IMR-90 (cell line): Measurements from ENCODE around the gene MAP7D1. TPM values are rescaled to one million over a fixed set of nuclear protein-coding genes. Genes with fewer than 3 reads are reported as not detected.

ENCODE experiments used
- ATAC-seq: fragments of 200-7000 bp; cut with Tn5 transposase; 2 replicates; pipeline ENCODE4 v1.9.1; 2020; ENCODE audit warnings: low read depth, mild to moderate bottlenecking, moderate library complexity
- BruUV-seq: library from RNA; stranded (reverse); fragments of 400-500 nt; replicated peaks from 2 replicates; lab custom pipeline; 2021; lab: Mats Ljungman, UMichigan
- CTCF ChIA-PET: fragments of 300-600 bp; formaldehyde crosslinking; extraction: SDS; loops from one replicate; lab custom pipeline; 2021; ENCODE audit warnings: antibody characterized with exemption; lab: Yijun Ruan, JAX
- POLR2A ChIA-PET: fragments of 300-600 bp; sonication (Branson Sonifier 250); formaldehyde crosslinking; loops from one replicate; lab custom pipeline; 2022; ENCODE audit warnings: antibody characterized with exemption; ENCODE audit not compliant: unreplicated experiment; lab: Charles Lee
- DNase-seq: peaks from one replicate; pipeline ENCODE4 v3.0.0; 2013
- H2AFZ ChIP-seq: replicated peaks from 2 replicates; pipeline ENCODE3; 2013; ENCODE audit warnings: low read length, mild to moderate bottlenecking; ENCODE audit not compliant: poor library complexity
- H2AK5ac ChIP-seq: 2 replicates; pipeline ENCODE4 v1.6.1; 2013; ENCODE audit warnings: low read depth, low read length, inconsistent platforms
- H2AK9ac ChIP-seq: replicated peaks from 2 replicates; pipeline ENCODE3; 2013; ENCODE audit warnings: mild to moderate bottlenecking, low read depth, low read length, moderate library complexity; ENCODE audit not compliant: poor library complexity
- H2BK120ac ChIP-seq: 2 replicates; pipeline ENCODE4 v1.6.1; 2013; ENCODE audit warnings: low read depth, low read length, inconsistent platforms
- H2BK15ac ChIP-seq: 3 replicates; pipeline ENCODE4 v1.6.1; 2013; ENCODE audit warnings: low read depth, low read length, inconsistent platforms
- H2BK20ac ChIP-seq: 2 replicates; pipeline ENCODE4 v1.6.1; 2013; ENCODE audit warnings: low read depth, mild to moderate bottlenecking, inconsistent platforms, low read length, moderate library complexity
- H2BK5ac ChIP-seq: 2 replicates; pipeline ENCODE4 v1.6.1; 2013; ENCODE audit warnings: mild to moderate bottlenecking, low read depth, low read length, inconsistent platforms; ENCODE audit not compliant: poor library complexity, severe bottlenecking
- H3K14ac ChIP-seq: replicated peaks from 2 replicates; pipeline ENCODE4 v1.6.1; 2013; ENCODE audit warnings: low read depth, low read length, inconsistent platforms
- H3K18ac ChIP-seq: 2 replicates; pipeline ENCODE4 v1.6.1; 2013; ENCODE audit warnings: low read depth, low read length, control low read depth
- H3K23ac ChIP-seq: 2 replicates; pipeline ENCODE4 v1.6.1; 2013; ENCODE audit warnings: low read depth, low read length, inconsistent platforms
- H3K27ac ChIP-seq: 2 replicates; pipeline ENCODE4 v1.5.1; 2013; ENCODE audit warnings: mild to moderate bottlenecking, control low read depth, low read length; ENCODE audit not compliant: insufficient read depth
- H3K27me3 ChIP-seq: 2 replicates; pipeline ENCODE4 v1.6.1; 2013; ENCODE audit warnings: low read length; ENCODE audit not compliant: control insufficient read depth, insufficient read depth
- H3K36me3 ChIP-seq: 2 replicates; pipeline ENCODE4 v1.6.1; 2013; ENCODE audit warnings: low read length, mixed read lengths; ENCODE audit not compliant: control insufficient read depth, insufficient read depth
- H3K4ac ChIP-seq: 2 replicates; pipeline ENCODE4 v1.6.1; 2013; ENCODE audit warnings: low read depth, low read length, inconsistent platforms
- H3K4me1 ChIP-seq: 2 replicates; pipeline ENCODE4 v1.6.1; 2013; ENCODE audit warnings: low read length, mixed read lengths; ENCODE audit not compliant: control insufficient read depth, insufficient read depth
- H3K4me2 ChIP-seq: 2 replicates; pipeline ENCODE4 v1.6.1; 2013; ENCODE audit warnings: low read depth, mild to moderate bottlenecking, control low read depth, low read length, moderate library complexity
- H3K4me3 ChIP-seq: 2 replicates; pipeline ENCODE4 v1.5.1; 2013; ENCODE audit warnings: low read depth, mild to moderate bottlenecking, control low read depth, low read length, moderate library complexity; ENCODE audit not compliant: insufficient read depth
- H3K56ac ChIP-seq: 2 replicates; pipeline ENCODE4 v1.6.1; 2013; ENCODE audit warnings: low read length, inconsistent platforms; ENCODE audit not compliant: insufficient read depth; ENCODE audit errors: extremely low read depth
- H3K79me1 ChIP-seq, 2 experiments: 2 replicates each; pipeline ENCODE4 v1.6.1; 2013; ENCODE audit warnings: low read length in 2 of 2, inconsistent platforms in 1 of 2, low read depth in 1 of 2
- H3K9ac ChIP-seq: 2 replicates; pipeline ENCODE4 v1.6.1; 2013; ENCODE audit warnings: low read depth, low read length, control low read depth
- H3K9me1 ChIP-seq: 2 replicates; pipeline ENCODE4 v1.6.1; 2013; ENCODE audit warnings: low read length, inconsistent platforms; ENCODE audit not compliant: insufficient read depth
- H3K9me3 ChIP-seq: 2 replicates; pipeline ENCODE4 v1.6.1; 2013; ENCODE audit warnings: low read length; ENCODE audit not compliant: control insufficient read depth, insufficient read depth
- H4K20me1 ChIP-seq: 2 replicates; pipeline ENCODE4 v1.6.1; 2013; ENCODE audit warnings: low read length, inconsistent platforms; ENCODE audit not compliant: insufficient read depth
- H4K5ac ChIP-seq: 2 replicates; pipeline ENCODE4 v1.6.1; 2013; ENCODE audit warnings: mild to moderate bottlenecking, low read depth, low read length, control low read depth
- H4K8ac ChIP-seq, 2 experiments: 2 replicates each; pipeline ENCODE4 v1.6.1; 2013; ENCODE audit warnings: low read depth in 2 of 2, low read length in 2 of 2, control low read depth in 1 of 2, inconsistent platforms in 1 of 2
- H4K91ac ChIP-seq: 2 replicates; pipeline ENCODE4 v1.6.1; 2013; ENCODE audit warnings: low read depth, low read length, inconsistent platforms; ENCODE audit not compliant: insufficient read depth
- CTCF ChIP-seq: conservative IDR thresholded peaks from 2 replicates; pipeline ENCODE4 v1.5.1; 2012; ENCODE audit warnings: mild to moderate bottlenecking, low read depth, low read length, improper control_type of control experiment
- whole genome bisulfite sequencing, 2 experiments: methylation state at CpG; one replicate each; pipeline versions ENCODE4 v1.1.5 to v1.1.7; 2013; ENCODE audit warnings: missing lambda C conversion rate in 2 of 2; ENCODE audit not compliant: insufficient read length in 1 of 2; ENCODE audit errors: extremely low coverage in 2 of 2; 5-methylcytosine and 5-hydroxymethylcytosine counted together
- dilution Hi-C: fragments of 300-500 bp; cut with HindIII; formaldehyde crosslinking; loops from one replicate; pipeline ENCODE4 v1.14.3; 2018; ENCODE audit warnings: low sequenced_read_pairs; ENCODE audit not compliant: unreplicated experiment
- in situ Hi-C: fragments of 300-500 bp; cut with MboI; formaldehyde crosslinking; loops from 3 replicates; pipeline ENCODE4 v1.14.3; 2019; ENCODE audit warnings: low sequenced_read_pairs, inconsistent platforms, mixed read lengths
- intact Hi-C: fragments of 100-400 bp; cut with micrococcal nuclease; formaldehyde crosslinking; loops from 2 replicates; pipeline ENCODE4 v1.10.0; 2022
- polyA plus RNA-seq, 3 experiments: library from polyadenylated mRNA; depleted of rRNA; stranded (reverse); fragments of >200 nt; gene quantifications; 2 replicates each; pipeline ENCODE4 v1.2.3, GENCODE V29; 2012; ENCODE audit warnings: low replicate concordance in 1 of 3
- total RNA-seq: library from RNA; depleted of rRNA; stranded (reverse); fragments of >200 nt; gene quantifications from 2 replicates; pipeline ENCODE4 v1.2.3, GENCODE V29; 2012

Gene MAP7D1
- total and polyA plus RNA-seq, 2 of the 4 experiments (the other 2 are of a cell fraction) = 32.3 to 81.9 TPM

- Histone ChIP-seq H3K36me3 (peaks cover 19% of the 10 kb centered on the region), H3K9me3 (no peaks in the 10 kb centered on the region), H3K4me1 (peaks cover 26% of the 10 kb centered on the region), H3K79me1 (peaks cover 14 to 52% of the 10 kb centered on the region in 2 experiments; a peak in 3 of 4 replicates), H4K20me1 (peaks cover 4% of the 10 kb centered on the region; the same call in 1 of the 2 replicates), H3K56ac (no peak overlapping the region), H4K5ac (no peak overlapping the region), H3K14ac (peak overlapping the region; percentile 74), H2AFZ (peak overlapping the region; percentile 44), H3K27ac (peak overlapping the region; percentile 55), H3K23ac (no peak overlapping the region), H2AK5ac (peak overlapping the region; percentile 54), H2BK20ac (peak overlapping the region; percentile 57), H3K9me1 (peaks cover 35% of the 10 kb centered on the region), H2BK15ac (peak overlapping the region; percentile 61; the same call in 1 of the 3 replicates), H2BK120ac (peak overlapping the region; percentile 65; the same call in 1 of the 2 replicates), H4K91ac (peak overlapping the region; percentile 42), H3K27me3 (no peaks in the 10 kb centered on the region), H2AK9ac (peak overlapping the region; percentile 83), H3K4me2 (no peak overlapping the region), H2BK5ac (peak overlapping the region; percentile 66), H3K4ac (peak overlapping the region; percentile 80), H3K18ac (no peak overlapping the region; the same call in 1 of the 2 replicates), H4K8ac (peak overlapping the region in 1 of 2 experiments; percentile 53; a peak in 1 of 4 replicates), H3K9ac (no peak overlapping the region), H3K4me3 (no peak overlapping the region)
- WGBS, 2 experiments = 95% methylated on average over 4 of the region's 5 CpGs; no CpG with 5 or more reads in 1 of the 2 experiments
- TF ChIP-seq CTCF = no peak
- BruUV-seq = no TSS peak
- dilution Hi-C loops = no loop called here
- ChIA-PET CTCF (no interaction called here), POLR2A (interaction anchor here (0.5 kb wide), 1 partner anchor 172 kb away, joined by 14 read pairs; no protein-coding TSS in a partner anchor)
- in situ Hi-C loops = no loop called here
- intact Hi-C loops = no loop called here
- no peak for DNase-seq
- ATAC-seq = no peak
Observed at GRCh38 chr1:36137226-36137625, 18.7 kb upstream of the MAP7D1 start.
